Bronchial epithelial cell (primary cell): Measurements from ENCODE around the gene GRK5. TPM values are rescaled to one million over a fixed set of nuclear protein-coding genes. Genes with fewer than 3 reads are reported as not detected.
A peak's percentile ranks its signal among the peaks of the same experiment; 100 is the strongest.

Source experiments
- DNase-seq: peaks from one replicate; pipeline ENCODE4 v3.0.0-alpha.2; 2010; ENCODE audit warnings: low read depth
- FAIRE-seq: peaks from 2 replicates; lab custom pipeline; 2011; peaks lifted over from hg19 to GRCh38; lab: Jason Lieb, UNC
- H3K27me3 ChIP-seq: 2 replicates; pipeline ENCODE4 v1.5.1; 2011; ENCODE audit warnings: low read length; ENCODE audit not compliant: control insufficient read depth, insufficient read depth
- H3K36me3 ChIP-seq: 2 replicates; pipeline ENCODE4 v1.5.1; 2011; ENCODE audit warnings: low read length; ENCODE audit not compliant: control insufficient read depth, insufficient read depth
- H3K4me3 ChIP-seq: 2 replicates; pipeline ENCODE4 v1.5.1; 2011; ENCODE audit warnings: mild to moderate bottlenecking, low read depth, low read length, control low read depth
- total RNA-seq: library from RNA; depleted of rRNA; stranded (reverse); fragments of >200 nt; gene quantifications from 2 replicates; pipeline ENCODE4 v1.2.1, GENCODE V29; 2014
- TF ChIP-seq, protein P1 (sequence below): IDR thresholded peaks from 2 replicates; pipeline ENCODE4 v1.5.1; 2011; ENCODE audit warnings: mild to moderate bottlenecking, moderate library complexity, low read length, control low read depth, inconsistent platforms; ENCODE audit not compliant: insufficient read depth, severe bottlenecking

GRK5 gene
- total RNA-seq, 1 donor from 2014 or later: 2.4 TPM

GRCh38 chr10:119166118-119166500, 41.3 kb upstream of the GRK5 start:
- TF ChIP-seq, protein P1, sequence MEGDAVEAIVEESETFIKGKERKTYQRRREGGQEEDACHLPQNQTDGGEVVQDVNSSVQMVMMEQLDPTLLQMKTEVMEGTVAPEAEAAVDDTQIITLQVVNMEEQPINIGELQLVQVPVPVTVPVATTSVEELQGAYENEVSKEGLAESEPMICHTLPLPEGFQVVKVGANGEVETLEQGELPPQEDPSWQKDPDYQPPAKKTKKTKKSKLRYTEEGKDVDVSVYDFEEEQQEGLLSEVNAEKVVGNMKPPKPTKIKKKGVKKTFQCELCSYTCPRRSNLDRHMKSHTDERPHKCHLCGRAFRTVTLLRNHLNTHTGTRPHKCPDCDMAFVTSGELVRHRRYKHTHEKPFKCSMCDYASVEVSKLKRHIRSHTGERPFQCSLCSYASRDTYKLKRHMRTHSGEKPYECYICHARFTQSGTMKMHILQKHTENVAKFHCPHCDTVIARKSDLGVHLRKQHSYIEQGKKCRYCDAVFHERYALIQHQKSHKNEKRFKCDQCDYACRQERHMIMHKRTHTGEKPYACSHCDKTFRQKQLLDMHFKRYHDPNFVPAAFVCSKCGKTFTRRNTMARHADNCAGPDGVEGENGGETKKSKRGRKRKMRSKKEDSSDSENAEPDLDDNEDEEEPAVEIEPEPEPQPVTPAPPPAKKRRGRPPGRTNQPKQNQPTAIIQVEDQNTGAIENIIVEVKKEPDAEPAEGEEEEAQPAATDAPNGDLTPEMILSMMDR: no peak
- Histone ChIP-seq H3K27me3 (no peaks in the 10 kb centered on the region), H3K4me3 (peak overlapping the region; percentile 78), H3K36me3 (peaks cover 8% of the 10 kb centered on the region)
- no peak for DNase-seq
- no peak for FAIRE-seq

- DNase-seq: peak; percentile 7
- TF ChIP-seq, protein P1: no peak
- Histone ChIP-seq H3K27me3 (no peaks in the 10 kb centered on the region), H3K36me3 (peaks cover 10% of the 10 kb centered on the region), H3K4me3 (no peak overlapping the region)
- FAIRE-seq: no peak
Measured at GRCh38 chr10:119166564-119166963, 40.8 kb upstream of the GRK5 start.

- TF ChIP-seq, protein P1: no peak
- Histone ChIP-seq H3K4me3 (no peak overlapping the region), H3K36me3 (peaks cover 12% of the 10 kb centered on the region), H3K27me3 (no peaks in the 10 kb centered on the region)
- DNase-seq (no peak), FAIRE-seq (no peak)
Measured at GRCh38 chr10:119167041-119167440, 40.3 kb upstream of the GRK5 start.

GRCh38 chr10:119174109-119174508, 33.3 kb upstream of the GRK5 start:
- DNase-seq (no peak), FAIRE-seq (no peak)
- no peaks in the 10 kb centered on the region for H3K27me3 ChIP-seq
- TF ChIP-seq, protein P1: no peak
- peaks cover 10% of the 10 kb centered on the region for H3K36me3 ChIP-seq
- no peak overlapping the region for H3K4me3 ChIP-seq

DNA sequence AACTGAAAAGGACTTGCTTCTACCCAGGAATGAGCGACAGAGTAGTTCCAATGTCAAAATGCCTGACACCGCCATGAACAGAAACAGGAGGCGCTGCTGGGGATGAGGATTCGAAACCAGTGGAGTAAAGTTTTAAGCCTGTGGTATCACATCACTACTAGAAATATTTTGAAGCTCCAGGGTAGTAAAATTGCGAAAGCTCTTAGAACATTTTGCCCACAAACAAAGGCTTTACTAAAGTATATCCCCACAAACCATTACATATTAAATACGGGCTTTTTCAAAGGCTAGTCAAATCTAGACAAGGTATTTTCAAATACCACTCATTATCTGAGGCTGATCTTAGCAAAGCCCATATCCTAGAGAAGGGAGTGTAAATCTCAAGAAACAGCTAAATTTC, 31.2 kb upstream of the GRK5 start:
- Histone ChIP-seq H3K36me3 (peaks cover 5% of the 10 kb centered on the region), H3K27me3 (no peaks in the 10 kb centered on the region), H3K4me3 (no peak overlapping the region)
- DNase-seq: no peak
- FAIRE-seq: no peak
- TF ChIP-seq, protein P1: no peak

DNA sequence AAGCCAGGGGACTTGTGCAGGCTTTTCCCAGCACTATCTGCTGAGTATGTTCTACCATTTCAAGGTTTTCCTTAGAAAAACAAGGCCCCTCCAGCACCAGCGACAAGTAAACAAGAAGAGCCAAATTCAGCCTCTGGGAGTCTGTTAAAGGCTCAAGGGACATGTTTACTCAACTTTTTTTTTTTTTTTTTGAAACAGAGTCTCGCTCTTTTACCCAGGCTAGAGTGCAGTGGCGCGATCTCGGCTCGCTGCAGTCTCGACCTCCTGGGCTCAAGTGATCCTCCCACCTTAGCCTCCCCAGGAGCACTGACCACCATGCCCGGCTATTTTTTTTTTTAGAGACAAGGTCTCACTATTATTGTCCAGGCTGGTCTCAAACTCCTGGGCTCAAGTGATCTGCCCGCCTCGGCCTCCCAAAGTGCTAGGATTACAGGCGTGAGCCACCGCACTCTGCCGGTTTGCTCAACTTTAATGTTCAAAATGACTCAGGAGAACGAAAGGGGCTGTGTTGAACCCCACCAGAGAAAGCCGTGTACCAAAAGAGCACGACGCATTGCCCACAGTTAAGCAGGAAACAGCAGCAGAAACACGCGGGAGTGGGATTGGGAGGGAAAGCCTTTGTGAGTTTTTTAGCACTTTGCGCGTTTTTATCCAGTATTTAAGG, 29.5 kb upstream of the GRK5 start:
- TF ChIP-seq, protein P1: no peak
- H3K36me3 ChIP-seq: no peaks in the 10 kb centered on the region
- no peaks in the 10 kb centered on the region for H3K27me3 ChIP-seq
- H3K4me3 ChIP-seq: peak overlapping the region; percentile 78
- FAIRE-seq (no peak), DNase-seq (peak; percentile 30)
